ENCODE data around the gene CLCN7. TPM values are rescaled to one million over a fixed set of nuclear protein-coding genes. Genes with fewer than 3 reads are reported as not detected.
"Not testable (repeated sequence)": the region's sequence is repeated elsewhere in the genome, so short reads cannot be mapped to it uniquely, and the experiment has no call there.

The CLCN7 gene
- polyA plus RNA-seq, 12 donors, result 12.5 to 36.6 (median 24.0) TPM; not detected in 1

GRCh38 chr16:1446296-1447080, 28.3 kb downstream of the CLCN7 start:
- no peak for DNase-seq

- no peak for DNase-seq
These were observed 29.2 kb downstream of the CLCN7 start for GRCh38 chr16:1445518-1446203.

- no peak for DNase-seq
These were observed 29.9 kb downstream of the CLCN7 start for GRCh38 chr16:1444730-1445517.

GRCh38 chr16:1443980-1444729, 30.7 kb downstream of the CLCN7 start, which contains the start of gene CCDC154:
Gene CCDC154 (minus strand): TSS chr16:1444556. CDS start chr16:1444322, 234 bp downstream.
- no peak for DNase-seq

- DNase-seq, result no peak
These were observed 31.3 kb downstream of the CLCN7 start for GRCh38 chr16:1443403-1443973.

GRCh38 chr16:1442697-1443096, 32.1 kb downstream of the CLCN7 start:
- no peak for DNase-seq

GRCh38 chr16:1441391-1441829, 33.4 kb downstream of the CLCN7 start:
- DNase-seq, result no peak

GRCh38 chr16:1439699-1440074, 35.1 kb downstream of the CLCN7 start:
- DNase-seq, result not testable (repeated sequence)

- DNase-seq, result no peak
These were observed 35.6 kb downstream of the CLCN7 start for GRCh38 chr16:1439058-1439698.

- DNase-seq, result no peak
These were observed 36.4 kb downstream of the CLCN7 start for GRCh38 chr16:1438229-1439057.

- no peak for DNase-seq
These were observed 37.2 kb downstream of the CLCN7 start for GRCh38 chr16:1437606-1438005.

- DNase-seq, result no peak
These were observed 38.0 kb downstream of the CLCN7 start for GRCh38 chr16:1436731-1437355.

GRCh38 chr16:1435921-1436697, 38.7 kb downstream of the CLCN7 start:
- no peak for DNase-seq

- DNase-seq, result no peak
These were observed 39.9 kb downstream of the CLCN7 start for GRCh38 chr16:1434644-1435592.

- DNase-seq, result no peak
These were observed 41.1 kb downstream of the CLCN7 start for GRCh38 chr16:1433756-1434155.

- DNase-seq, result no peak
These were observed 41.6 kb downstream of the CLCN7 start for GRCh38 chr16:1433263-1433560.
